ENCODE results near the gene GLO1.

GLO1 gene

GRCh38 chr6:38702558-38703397 is at the start of gene GLO1:
Gene GLO1 (minus strand): TSS chr6:38703145. CDS start chr6:38703054, 91 bp downstream.
- TF ChIP-seq CTCF (IDR thresholded peaks at IDR 0.05): no peak

- no peak for TF ChIP-seq CTCF (IDR thresholded peaks at IDR 0.05)
These were observed 48.1 kb upstream of the GLO1 start for GRCh38 chr6:38750968-38751615.

GRCh38 chr6:38749473-38749872 is 46.5 kb upstream of the GLO1 start:
- no peak for TF ChIP-seq CTCF (IDR thresholded peaks at IDR 0.05)

- peak; percentile 40; the same call in 1 of the 2 replicates for TF ChIP-seq CTCF (IDR thresholded peaks at IDR 0.05)
These were observed 36.6 kb upstream of the GLO1 start for GRCh38 chr6:38739532-38739931.

- no peak for TF ChIP-seq CTCF (IDR thresholded peaks at IDR 0.05)
These were observed 35.3 kb upstream of the GLO1 start for GRCh38 chr6:38738261-38738660.

- no peak for TF ChIP-seq CTCF (IDR thresholded peaks at IDR 0.05)
These were observed 34.0 kb upstream of the GLO1 start for GRCh38 chr6:38736951-38737350.

- no peak for TF ChIP-seq CTCF (IDR thresholded peaks at IDR 0.05)
These were observed 27.4 kb upstream of the GLO1 start for GRCh38 chr6:38730140-38730862.
